IMR-90 (cell line): ENCODE data around the gene ZXDC. TPM values are rescaled to one million over a fixed set of nuclear protein-coding genes. Genes with fewer than 3 reads are reported as not detected.

Experiments used
- ATAC-seq: fragments of 200-7000 bp; cut with Tn5 transposase; 2 replicates; pipeline ENCODE4 v1.9.1; 2020; ENCODE audit warnings: low read depth, mild to moderate bottlenecking, moderate library complexity
- BruUV-seq: library from RNA; stranded (reverse); fragments of 400-500 nt; replicated peaks from 2 replicates; lab custom pipeline; 2021; lab: Mats Ljungman, UMichigan
- CTCF ChIA-PET: fragments of 300-600 bp; formaldehyde crosslinking; extraction: SDS; loops from one replicate; lab custom pipeline; 2021; ENCODE audit warnings: antibody characterized with exemption; lab: Yijun Ruan, JAX
- POLR2A ChIA-PET: fragments of 300-600 bp; sonication (Branson Sonifier 250); formaldehyde crosslinking; loops from one replicate; lab custom pipeline; 2022; ENCODE audit warnings: antibody characterized with exemption; ENCODE audit not compliant: unreplicated experiment; lab: Charles Lee
- DNase-seq: peaks from one replicate; pipeline ENCODE4 v3.0.0; 2013
- H2AFZ ChIP-seq: replicated peaks from 2 replicates; pipeline ENCODE3; 2013; ENCODE audit warnings: low read length, mild to moderate bottlenecking; ENCODE audit not compliant: poor library complexity
- H2AK5ac ChIP-seq: 2 replicates; pipeline ENCODE4 v1.6.1; 2013; ENCODE audit warnings: low read depth, low read length, inconsistent platforms
- H2AK9ac ChIP-seq: replicated peaks from 2 replicates; pipeline ENCODE3; 2013; ENCODE audit warnings: mild to moderate bottlenecking, low read depth, low read length, moderate library complexity; ENCODE audit not compliant: poor library complexity
- H2BK120ac ChIP-seq: 2 replicates; pipeline ENCODE4 v1.6.1; 2013; ENCODE audit warnings: low read depth, low read length, inconsistent platforms
- H2BK15ac ChIP-seq: 3 replicates; pipeline ENCODE4 v1.6.1; 2013; ENCODE audit warnings: low read depth, low read length, inconsistent platforms
- H2BK20ac ChIP-seq: 2 replicates; pipeline ENCODE4 v1.6.1; 2013; ENCODE audit warnings: low read depth, mild to moderate bottlenecking, inconsistent platforms, low read length, moderate library complexity
- H2BK5ac ChIP-seq: 2 replicates; pipeline ENCODE4 v1.6.1; 2013; ENCODE audit warnings: mild to moderate bottlenecking, low read depth, low read length, inconsistent platforms; ENCODE audit not compliant: poor library complexity, severe bottlenecking
- H3K14ac ChIP-seq: replicated peaks from 2 replicates; pipeline ENCODE4 v1.6.1; 2013; ENCODE audit warnings: low read depth, low read length, inconsistent platforms
- H3K18ac ChIP-seq: 2 replicates; pipeline ENCODE4 v1.6.1; 2013; ENCODE audit warnings: low read depth, low read length, control low read depth
- H3K23ac ChIP-seq: 2 replicates; pipeline ENCODE4 v1.6.1; 2013; ENCODE audit warnings: low read depth, low read length, inconsistent platforms
- H3K27ac ChIP-seq: 2 replicates; pipeline ENCODE4 v1.5.1; 2013; ENCODE audit warnings: mild to moderate bottlenecking, control low read depth, low read length; ENCODE audit not compliant: insufficient read depth
- H3K27me3 ChIP-seq: 2 replicates; pipeline ENCODE4 v1.6.1; 2013; ENCODE audit warnings: low read length; ENCODE audit not compliant: control insufficient read depth, insufficient read depth
- H3K36me3 ChIP-seq: 2 replicates; pipeline ENCODE4 v1.6.1; 2013; ENCODE audit warnings: low read length, mixed read lengths; ENCODE audit not compliant: control insufficient read depth, insufficient read depth
- H3K4ac ChIP-seq: 2 replicates; pipeline ENCODE4 v1.6.1; 2013; ENCODE audit warnings: low read depth, low read length, inconsistent platforms
- H3K4me1 ChIP-seq: 2 replicates; pipeline ENCODE4 v1.6.1; 2013; ENCODE audit warnings: low read length, mixed read lengths; ENCODE audit not compliant: control insufficient read depth, insufficient read depth
- H3K4me2 ChIP-seq: 2 replicates; pipeline ENCODE4 v1.6.1; 2013; ENCODE audit warnings: low read depth, mild to moderate bottlenecking, control low read depth, low read length, moderate library complexity
- H3K4me3 ChIP-seq: 2 replicates; pipeline ENCODE4 v1.5.1; 2013; ENCODE audit warnings: low read depth, mild to moderate bottlenecking, control low read depth, low read length, moderate library complexity; ENCODE audit not compliant: insufficient read depth
- H3K56ac ChIP-seq: 2 replicates; pipeline ENCODE4 v1.6.1; 2013; ENCODE audit warnings: low read length, inconsistent platforms; ENCODE audit not compliant: insufficient read depth; ENCODE audit errors: extremely low read depth
- H3K79me1 ChIP-seq, 2 experiments: 2 replicates each; pipeline ENCODE4 v1.6.1; 2013; ENCODE audit warnings: low read length in 2 of 2, inconsistent platforms in 1 of 2, low read depth in 1 of 2
- H3K9ac ChIP-seq: 2 replicates; pipeline ENCODE4 v1.6.1; 2013; ENCODE audit warnings: low read depth, low read length, control low read depth
- H3K9me1 ChIP-seq: 2 replicates; pipeline ENCODE4 v1.6.1; 2013; ENCODE audit warnings: low read length, inconsistent platforms; ENCODE audit not compliant: insufficient read depth
- H3K9me3 ChIP-seq: 2 replicates; pipeline ENCODE4 v1.6.1; 2013; ENCODE audit warnings: low read length; ENCODE audit not compliant: control insufficient read depth, insufficient read depth
- H4K20me1 ChIP-seq: 2 replicates; pipeline ENCODE4 v1.6.1; 2013; ENCODE audit warnings: low read length, inconsistent platforms; ENCODE audit not compliant: insufficient read depth
- H4K5ac ChIP-seq: 2 replicates; pipeline ENCODE4 v1.6.1; 2013; ENCODE audit warnings: mild to moderate bottlenecking, low read depth, low read length, control low read depth
- H4K8ac ChIP-seq, 2 experiments: 2 replicates each; pipeline ENCODE4 v1.6.1; 2013; ENCODE audit warnings: low read depth in 2 of 2, low read length in 2 of 2, control low read depth in 1 of 2, inconsistent platforms in 1 of 2
- H4K91ac ChIP-seq: 2 replicates; pipeline ENCODE4 v1.6.1; 2013; ENCODE audit warnings: low read depth, low read length, inconsistent platforms; ENCODE audit not compliant: insufficient read depth
- CEBPB ChIP-seq: IDR thresholded peaks from 2 replicates; pipeline ENCODE4 v1.6.1; 2012; ENCODE audit warnings: low read depth, low read length, improper control_type of control experiment
- CHD1 ChIP-seq: IDR thresholded peaks from 2 replicates; pipeline ENCODE4 v1.6.1; 2012; ENCODE audit warnings: low read depth, low read length, improper control_type of control experiment
- ELK1 ChIP-seq: fragments of 150-350 bp; IDR thresholded peaks from 2 replicates; pipeline ENCODE4 v1.6.1; 2016; ENCODE audit warnings: low read depth, mild to moderate bottlenecking, low read length, moderate library complexity, borderline replicate concordance
- MAZ ChIP-seq: IDR thresholded peaks from 2 replicates; pipeline ENCODE4 v1.6.1; 2012; ENCODE audit warnings: low read depth, mild to moderate bottlenecking, low read length, improper control_type of control experiment, moderate library complexity, borderline replicate concordance
- RAD21 ChIP-seq: IDR thresholded peaks from 2 replicates; pipeline ENCODE4 v1.6.1; 2012; ENCODE audit warnings: low read length, improper control_type of control experiment
- RCOR1 ChIP-seq: IDR thresholded peaks from 2 replicates; pipeline ENCODE4 v1.6.1; 2012; ENCODE audit warnings: mild to moderate bottlenecking, low read length, improper control_type of control experiment; ENCODE audit not compliant: insufficient replicate concordance
- RFX5 ChIP-seq: IDR thresholded peaks from 2 replicates; pipeline ENCODE4 v1.8.0; 2012; ENCODE audit warnings: low read depth, mild to moderate bottlenecking, low read length, moderate library complexity
- SMC3 ChIP-seq: fragments of 150-350 bp; IDR thresholded peaks from 2 replicates; pipeline ENCODE4 v1.6.1; 2016; ENCODE audit warnings: low read depth, mild to moderate bottlenecking, antibody characterized with exemption, low read length, moderate library complexity
- USF2 ChIP-seq: fragments of 150-350 bp; IDR thresholded peaks from 2 replicates; pipeline ENCODE4 v1.6.1; 2017; ENCODE audit warnings: mild to moderate bottlenecking, antibody characterized with exemption, low read length, low read depth
- WGBS, 2 experiments: methylation state at CpG; one replicate each; pipeline versions ENCODE4 v1.1.5 to v1.1.7; 2013; ENCODE audit warnings: missing lambda C conversion rate in 2 of 2; ENCODE audit not compliant: insufficient read length in 1 of 2; ENCODE audit errors: extremely low coverage in 2 of 2; 5-methylcytosine and 5-hydroxymethylcytosine counted together
- dilution Hi-C: fragments of 300-500 bp; cut with HindIII; formaldehyde crosslinking; loops from one replicate; pipeline ENCODE4 v1.14.3; 2018; ENCODE audit warnings: low sequenced_read_pairs; ENCODE audit not compliant: unreplicated experiment
- in situ Hi-C: fragments of 300-500 bp; cut with MboI; formaldehyde crosslinking; loops from 3 replicates; pipeline ENCODE4 v1.14.3; 2019; ENCODE audit warnings: low sequenced_read_pairs, inconsistent platforms, mixed read lengths
- intact Hi-C: fragments of 100-400 bp; cut with micrococcal nuclease; formaldehyde crosslinking; loops from 2 replicates; pipeline ENCODE4 v1.10.0; 2022
- polyA plus RNA-seq, 3 experiments: library from polyadenylated mRNA; depleted of rRNA; stranded (reverse); fragments of >200 nt; gene quantifications; 2 replicates each; pipeline ENCODE4 v1.2.3, GENCODE V29; 2012; ENCODE audit warnings: low replicate concordance in 1 of 3
- total RNA-seq: library from RNA; depleted of rRNA; stranded (reverse); fragments of >200 nt; gene quantifications from 2 replicates; pipeline ENCODE4 v1.2.3, GENCODE V29; 2012

ZXDC gene
- total and polyA plus RNA-seq, 2 of the 4 experiments (the other 2 are of a cell fraction): 11.5 to 14.3 TPM

GRCh38 chr3:126498929-126499328 lies 23.2 kb upstream of the ZXDC start:
- no peaks in the 10 kb centered on the region for H3K4me1 ChIP-seq
- no peaks in the 10 kb centered on the region for H3K9me1 ChIP-seq
- WGBS, 2 experiments: no CpG with 5 or more reads among the region's 10 CpGs
- H3K27me3 ChIP-seq: peaks cover 17% of the 10 kb centered on the region; the same call in 1 of the 2 replicates
- no peaks in the 10 kb centered on the region for H3K9me3 ChIP-seq
- H2BK20ac ChIP-seq: no peak overlapping the region
- H2BK15ac ChIP-seq: no peak overlapping the region
- no peak for ATAC-seq
- H2AK9ac ChIP-seq: no peak overlapping the region
- no peak overlapping the region for H3K14ac ChIP-seq
- no peak overlapping the region for H4K8ac ChIP-seq
- no peaks in the 10 kb centered on the region for H3K36me3 ChIP-seq
- H3K56ac ChIP-seq: no peak overlapping the region
- CTCF ChIA-PET: no interaction called here
- TF ChIP-seq CEBPB (no peak), CHD1 (no peak), USF2 (no peak), ELK1 (no peak), MAZ (no peak), RFX5 (no peak), SMC3 (no peak), RAD21 (no peak), RCOR1 (no peak)
- no peak overlapping the region for H3K4ac ChIP-seq
- intact Hi-C loops: no loop called here
- no peak overlapping the region for H3K4me2 ChIP-seq
- no peak overlapping the region for H2BK120ac ChIP-seq
- no peak for DNase-seq
- H2BK5ac ChIP-seq: no peak overlapping the region
- no peak overlapping the region for H3K27ac ChIP-seq
- H4K20me1 ChIP-seq: no peaks in the 10 kb centered on the region
- no peak overlapping the region for H3K23ac ChIP-seq
- no peak overlapping the region for H3K9ac ChIP-seq
- H4K91ac ChIP-seq: no peak overlapping the region
- in situ Hi-C loops: no loop called here
- H3K79me1 ChIP-seq: no peaks in the 10 kb centered on the region
- dilution Hi-C loops: no loop called here
- H3K18ac ChIP-seq: no peak overlapping the region
- H4K5ac ChIP-seq: no peak overlapping the region
- no peak overlapping the region for H2AK5ac ChIP-seq
- POLR2A ChIA-PET: no interaction called here
- no peak overlapping the region for H3K4me3 ChIP-seq
- no TSS peak for BruUV-seq
- H2AFZ ChIP-seq: no peak overlapping the region
